HCT116 (cell line): ENCODE results near the gene DIAPH3. TPM values are rescaled to one million over a fixed set of nuclear protein-coding genes. Genes with fewer than 3 reads are reported as not detected.

ENCODE experiments used
- ATAC-seq: fragments of 200-7000 bp; cut with Tn5 transposase; 2 replicates; pipeline ENCODE4 v1.9.1; 2020; ENCODE audit warnings: mild to moderate bottlenecking, moderate library complexity
- BruUV-seq: library from RNA; stranded (reverse); fragments of 400-500 nt; replicated peaks from 2 replicates; lab custom pipeline; 2021; lab: Mats Ljungman, UMichigan
- CTCF ChIA-PET: fragments of 300-600 bp; sonication (Branson Sonifier 250); formaldehyde crosslinking; loops from one replicate; lab custom pipeline; 2021; ENCODE audit warnings: antibody characterized with exemption; lab: Charles Lee
- POLR2A ChIA-PET: fragments of 300-600, 350-600 bp; sonication (Branson Sonifier 250); formaldehyde crosslinking; loops from one replicate; lab custom pipeline; 2021; ENCODE audit warnings: antibody characterized with exemption; lab: Charles Lee
- RAD21 ChIA-PET, 2 experiments: fragments of 300-600 bp; sonication (Branson Sonifier 250); formaldehyde crosslinking; loops; one replicate each; lab custom pipeline; 2023; ENCODE audit warnings: low total read pairs in 2 of 2; ENCODE audit not compliant: uncharacterized antibody in 2 of 2, unreplicated experiment in 2 of 2, low non-redundant PET in 1 of 2; lab: Charles Lee
- DNase-seq: peaks from one replicate; pipeline ENCODE4 v3.0.0-alpha.2; 2010; ENCODE audit warnings: low read depth, low spot score
- H2AFZ ChIP-seq: fragments of 200-600 bp; shearing (Covaris generic), sonication (generic); 2 replicates; pipeline ENCODE4 v1.6.1; 2017; ENCODE audit warnings: low read depth, mixed run types, mixed read lengths, antibody characterized with exemption, low read length; ENCODE audit not compliant: poor library complexity, severe bottlenecking
- H3K27ac ChIP-seq: 2 replicates; pipeline ENCODE4 v1.5.1; 2012; ENCODE audit warnings: low read depth, low read length
- H3K27me3 ChIP-seq: fragments of 200-600 bp; sonication (generic); 2 replicates; pipeline ENCODE4 v1.6.1; 2016; ENCODE audit warnings: mixed run types, low read length, mixed read lengths; ENCODE audit not compliant: insufficient read depth
- H3K36me3 ChIP-seq, 2 experiments: fragments of 200-500 bp in 1 of 2; fragments of 200-600 bp in 1 of 2; sonication (Bioruptor generic) in 1 of 2; sonication (generic) in 1 of 2; 2 replicates each; pipeline versions ENCODE4 v1.5.1 to v1.6.1; 2014 to 2016; ENCODE audit warnings: low read length in 2 of 2, inconsistent platforms in 1 of 2, mixed read lengths in 1 of 2, mixed run types in 1 of 2; ENCODE audit not compliant: insufficient read depth in 2 of 2, control insufficient read depth in 1 of 2
- H3K4me1 ChIP-seq, 2 experiments: fragments of 200-600 bp in 1 of 2; sonication (generic) in 1 of 2; 2 replicates each; pipeline versions ENCODE4 v1.5.1 to v1.6.1; 2012 to 2017; ENCODE audit warnings: low read length in 2 of 2, inconsistent platforms in 1 of 2, mild to moderate bottlenecking in 1 of 2, mixed read lengths in 1 of 2, mixed run types in 1 of 2, moderate library complexity in 1 of 2; ENCODE audit not compliant: insufficient read depth in 2 of 2, control insufficient read depth in 1 of 2
- H3K4me2 ChIP-seq: fragments of 200-600 bp; sonication (generic); 2 replicates; pipeline ENCODE4 v1.6.1; 2017; ENCODE audit warnings: mixed run types, low read length, mixed read lengths
- H3K4me3 ChIP-seq, 2 experiments: fragments of 200-600 bp in 1 of 2; sonication (generic) in 1 of 2; replicated peaks in 1 of 2; 2 replicates each; pipeline ENCODE4 v1.5.1; 2011 to 2016; ENCODE audit warnings: low read length in 2 of 2, control low read depth in 1 of 2, low read depth in 1 of 2, mild to moderate bottlenecking in 1 of 2, mixed read lengths in 1 of 2, mixed run types in 1 of 2
- H3K79me2 ChIP-seq: fragments of 200-600 bp; sonication (generic); 2 replicates; pipeline ENCODE4 v1.6.1; 2017; ENCODE audit warnings: mild to moderate bottlenecking, mixed run types, low read length, moderate library complexity, mixed read lengths; ENCODE audit not compliant: insufficient read depth
- H3K9ac ChIP-seq: fragments of 200-600 bp; sonication (generic); 2 replicates; pipeline ENCODE4 v1.6.1; 2016; ENCODE audit warnings: low read length, mixed read lengths
- H3K9me2 ChIP-seq: fragments of 200-600 bp; sonication (generic), shearing (Covaris generic); 2 replicates; pipeline ENCODE4 v1.6.1; 2017; ENCODE audit warnings: mixed run types, mild to moderate bottlenecking, moderate library complexity; ENCODE audit not compliant: insufficient read depth
- H3K9me3 ChIP-seq, 2 experiments: fragments of 200-500 bp in 1 of 2; fragments of 200-600 bp in 1 of 2; sonication (Bioruptor generic) in 1 of 2; sonication (generic) in 1 of 2; 2 replicates each; pipeline ENCODE4 v1.6.1; 2014 to 2017; ENCODE audit warnings: low read length in 2 of 2, mixed read lengths in 2 of 2, inconsistent platforms in 1 of 2, low read depth in 1 of 2, mild to moderate bottlenecking in 1 of 2, mixed run types in 1 of 2, moderate library complexity in 1 of 2; ENCODE audit not compliant: control insufficient read depth in 1 of 2, insufficient read depth in 1 of 2
- H4K20me1 ChIP-seq: fragments of 200-600 bp; sonication (generic), shearing (Covaris generic); 2 replicates; pipeline ENCODE4 v1.6.1; 2017; ENCODE audit warnings: mixed run types, mild to moderate bottlenecking, moderate library complexity; ENCODE audit not compliant: insufficient read depth
- ATF3 ChIP-seq: IDR thresholded peaks from 2 replicates; pipeline ENCODE4 v1.6.1; 2012
- CBX3 ChIP-seq: IDR thresholded peaks from 2 replicates; pipeline ENCODE4 v1.6.1; 2012; ENCODE audit warnings: low read depth
- CEBPB ChIP-seq: IDR thresholded peaks from 2 replicates; pipeline ENCODE4 v1.6.1; 2012; ENCODE audit warnings: low read depth
- CTCF ChIP-seq, 3 experiments: fragments of 200-600 bp in 1 of 3; sonication (generic) in 1 of 3; IDR thresholded peaks in 2 of 3; conservative IDR thresholded peaks in 1 of 3; 2 replicates each; pipeline ENCODE4 v1.5.1; 2012 to 2017; ENCODE audit warnings: low read depth in 2 of 3, low read length in 2 of 3, antibody characterized with exemption in 1 of 3, borderline replicate concordance in 1 of 3, control low read depth in 1 of 3, mild to moderate bottlenecking in 1 of 3, mixed read lengths in 1 of 3, mixed run types in 1 of 3, moderate library complexity in 1 of 3; ENCODE audit not compliant: insufficient read depth in 1 of 3
- EGR1 ChIP-seq: IDR thresholded peaks from 2 replicates; pipeline ENCODE4 v1.6.1; 2012; ENCODE audit warnings: low read depth
- ELF1 ChIP-seq: IDR thresholded peaks from 2 replicates; pipeline ENCODE4 v1.6.1; 2012; ENCODE audit warnings: low read depth, borderline replicate concordance
- EZH2 ChIP-seq: fragments of 200-600 bp; sonication (generic); IDR thresholded peaks from 2 replicates; pipeline ENCODE4 v1.6.1; 2017; ENCODE audit warnings: antibody characterized with exemption, mixed run types
- EZH2phosphoT487 ChIP-seq: fragments of 200-600 bp; IDR thresholded peaks from 2 replicates; pipeline ENCODE4 v1.6.1; 2018; ENCODE audit warnings: antibody characterized with exemption, borderline replicate concordance
- FOSL1 ChIP-seq: IDR thresholded peaks from 2 replicates; pipeline ENCODE4 v1.6.1; 2012; ENCODE audit warnings: low read depth
- JUND ChIP-seq: IDR thresholded peaks from 2 replicates; pipeline ENCODE4 v1.6.1; 2012
- MAX ChIP-seq: IDR thresholded peaks from 2 replicates; pipeline ENCODE4 v1.6.1; 2012
- POLR2AphosphoS5 ChIP-seq: IDR thresholded peaks from 2 replicates; pipeline ENCODE4 v1.6.1; 2011; ENCODE audit warnings: mild to moderate bottlenecking, low read depth, low read length, moderate library complexity
- RAD21 ChIP-seq: IDR thresholded peaks from 2 replicates; pipeline ENCODE4 v1.6.1; 2012; ENCODE audit warnings: low read depth, mild to moderate bottlenecking
- SP1 ChIP-seq: IDR thresholded peaks from 2 replicates; pipeline ENCODE4 v1.6.1; 2012; ENCODE audit warnings: low read depth
- SRF ChIP-seq: IDR thresholded peaks from 2 replicates; pipeline ENCODE4 v1.6.1; 2012; ENCODE audit warnings: low read depth
- ZBTB33 ChIP-seq: IDR thresholded peaks from 2 replicates; pipeline ENCODE4 v1.6.1; 2011; ENCODE audit warnings: mild to moderate bottlenecking, low read length, moderate library complexity; ENCODE audit not compliant: insufficient replicate concordance; ENCODE audit errors: extremely low read depth
- ZFX ChIP-seq: fragments of 450-650 bp; IDR thresholded peaks from 2 replicates; pipeline ENCODE4 v1.6.1; 2017
- ZNF274 ChIP-seq: fragments of 200-500 bp; sonication (Bioruptor generic); IDR thresholded peaks from 2 replicates; pipeline ENCODE4 v1.6.1; 2014; ENCODE audit warnings: mild to moderate bottlenecking, low read depth, low read length, inconsistent platforms
- intact Hi-C: fragments of 100-400 bp; cut with micrococcal nuclease; formaldehyde crosslinking; loops from 2 replicates; pipeline ENCODE4 v1.10.0; 2022
- total RNA-seq: library from RNA; stranded (reverse); gene quantifications from one replicate; pipeline ENCODE4 v1.2.1, GENCODE V29; 2021; ENCODE audit not compliant: unreplicated experiment

The DIAPH3 gene
- total RNA-seq, 1 experiment from 2014 or later = 22.8 TPM

- intact Hi-C loops = no loop called here
Observed at GRCh38 chr13:59996461-59996980, 167.2 kb downstream of the DIAPH3 start.

More at GRCh38 chr13:59996461-59996980, 167.2 kb downstream of the DIAPH3 start:
- Histone ChIP-seq H3K36me3 (no peaks in the 10 kb centered on the region), H3K9ac (no peak overlapping the region), H3K27me3 (no peaks in the 10 kb centered on the region), H3K9me2 (no peaks in the 10 kb centered on the region)
- DNase-seq (no peak), ATAC-seq (no peak)
- POLR2A ChIA-PET = no interaction called here
- BruUV-seq = no TSS peak
- RAD21 ChIA-PET = no interaction called here
- TF ChIP-seq CEBPB (no peak), SRF (no peak), POLR2AphosphoS5 (no peak), EZH2 (no peak), RAD21 (no peak), JUND (no peak), ATF3 (no peak), CTCF (IDR thresholded peaks at IDR 0.05 in 2 of 3, conservative IDR thresholded peaks at IDR 0.05 in 1 of 3; ENCODE audit: borderline replicate concordance in 1 of 3, insufficient read depth in 1 of 3, low read depth in 2 of 3, low read length in 2 of 3) (no peak), ZBTB33 (no peak), ZFX (no peak), MAX (no peak), ZNF274 (no peak), CBX3 (no peak), SP1 (no peak), EGR1 (no peak), FOSL1 (no peak), ELF1 (no peak), EZH2phosphoT487 (no peak)
- TF ChIP-seq, all 23 proteins: peak for 0
- no peak overlapping the region for H3K4me2 ChIP-seq
- no peaks in the 10 kb centered on the region for H3K4me1 ChIP-seq
- no peaks in the 10 kb centered on the region for H3K79me2 ChIP-seq
- no peak overlapping the region for H2AFZ ChIP-seq
- H3K27ac ChIP-seq = no peak overlapping the region
- no peaks in the 10 kb centered on the region for H4K20me1 ChIP-seq
- H3K4me3 ChIP-seq = no peak overlapping the region
- CTCF ChIA-PET = no interaction called here
- H3K9me3 ChIP-seq = no peaks in the 10 kb centered on the region
